IMR-90 (cell line): ENCODE measurements around the gene ADGRV1. TPM values are rescaled to one million over a fixed set of nuclear protein-coding genes. Genes with fewer than 3 reads are reported as not detected.

Source experiments
- ATAC-seq: fragments of 200-7000 bp; cut with Tn5 transposase; 2 replicates; pipeline ENCODE4 v1.9.1; 2020; ENCODE audit warnings: low read depth, mild to moderate bottlenecking, moderate library complexity
- BruUV-seq: library from RNA; stranded (reverse); fragments of 400-500 nt; replicated peaks from 2 replicates; lab custom pipeline; 2021; lab: Mats Ljungman, UMichigan
- CTCF ChIA-PET: fragments of 300-600 bp; formaldehyde crosslinking; extraction: SDS; loops from one replicate; lab custom pipeline; 2021; ENCODE audit warnings: antibody characterized with exemption; lab: Yijun Ruan, JAX
- POLR2A ChIA-PET: fragments of 300-600 bp; sonication (Branson Sonifier 250); formaldehyde crosslinking; loops from one replicate; lab custom pipeline; 2022; ENCODE audit warnings: antibody characterized with exemption; ENCODE audit not compliant: unreplicated experiment; lab: Charles Lee
- DNase-seq: peaks from one replicate; pipeline ENCODE4 v3.0.0; 2013
- H2AFZ ChIP-seq: replicated peaks from 2 replicates; pipeline ENCODE3; 2013; ENCODE audit warnings: low read length, mild to moderate bottlenecking; ENCODE audit not compliant: poor library complexity
- H2AK5ac ChIP-seq: 2 replicates; pipeline ENCODE4 v1.6.1; 2013; ENCODE audit warnings: low read depth, low read length, inconsistent platforms
- H2AK9ac ChIP-seq: replicated peaks from 2 replicates; pipeline ENCODE3; 2013; ENCODE audit warnings: mild to moderate bottlenecking, low read depth, low read length, moderate library complexity; ENCODE audit not compliant: poor library complexity
- H2BK120ac ChIP-seq: 2 replicates; pipeline ENCODE4 v1.6.1; 2013; ENCODE audit warnings: low read depth, low read length, inconsistent platforms
- H2BK15ac ChIP-seq: 3 replicates; pipeline ENCODE4 v1.6.1; 2013; ENCODE audit warnings: low read depth, low read length, inconsistent platforms
- H2BK20ac ChIP-seq: 2 replicates; pipeline ENCODE4 v1.6.1; 2013; ENCODE audit warnings: low read depth, mild to moderate bottlenecking, inconsistent platforms, low read length, moderate library complexity
- H2BK5ac ChIP-seq: 2 replicates; pipeline ENCODE4 v1.6.1; 2013; ENCODE audit warnings: mild to moderate bottlenecking, low read depth, low read length, inconsistent platforms; ENCODE audit not compliant: poor library complexity, severe bottlenecking
- H3K14ac ChIP-seq: replicated peaks from 2 replicates; pipeline ENCODE4 v1.6.1; 2013; ENCODE audit warnings: low read depth, low read length, inconsistent platforms
- H3K18ac ChIP-seq: 2 replicates; pipeline ENCODE4 v1.6.1; 2013; ENCODE audit warnings: low read depth, low read length, control low read depth
- H3K23ac ChIP-seq: 2 replicates; pipeline ENCODE4 v1.6.1; 2013; ENCODE audit warnings: low read depth, low read length, inconsistent platforms
- H3K27ac ChIP-seq: 2 replicates; pipeline ENCODE4 v1.5.1; 2013; ENCODE audit warnings: mild to moderate bottlenecking, control low read depth, low read length; ENCODE audit not compliant: insufficient read depth
- H3K27me3 ChIP-seq: 2 replicates; pipeline ENCODE4 v1.6.1; 2013; ENCODE audit warnings: low read length; ENCODE audit not compliant: control insufficient read depth, insufficient read depth
- H3K36me3 ChIP-seq: 2 replicates; pipeline ENCODE4 v1.6.1; 2013; ENCODE audit warnings: low read length, mixed read lengths; ENCODE audit not compliant: control insufficient read depth, insufficient read depth
- H3K4ac ChIP-seq: 2 replicates; pipeline ENCODE4 v1.6.1; 2013; ENCODE audit warnings: low read depth, low read length, inconsistent platforms
- H3K4me1 ChIP-seq: 2 replicates; pipeline ENCODE4 v1.6.1; 2013; ENCODE audit warnings: low read length, mixed read lengths; ENCODE audit not compliant: control insufficient read depth, insufficient read depth
- H3K4me2 ChIP-seq: 2 replicates; pipeline ENCODE4 v1.6.1; 2013; ENCODE audit warnings: low read depth, mild to moderate bottlenecking, control low read depth, low read length, moderate library complexity
- H3K4me3 ChIP-seq: 2 replicates; pipeline ENCODE4 v1.5.1; 2013; ENCODE audit warnings: low read depth, mild to moderate bottlenecking, control low read depth, low read length, moderate library complexity; ENCODE audit not compliant: insufficient read depth
- H3K56ac ChIP-seq: 2 replicates; pipeline ENCODE4 v1.6.1; 2013; ENCODE audit warnings: low read length, inconsistent platforms; ENCODE audit not compliant: insufficient read depth; ENCODE audit errors: extremely low read depth
- H3K79me1 ChIP-seq, 2 experiments: 2 replicates each; pipeline ENCODE4 v1.6.1; 2013; ENCODE audit warnings: low read length in 2 of 2, inconsistent platforms in 1 of 2, low read depth in 1 of 2
- H3K9ac ChIP-seq: 2 replicates; pipeline ENCODE4 v1.6.1; 2013; ENCODE audit warnings: low read depth, low read length, control low read depth
- H3K9me1 ChIP-seq: 2 replicates; pipeline ENCODE4 v1.6.1; 2013; ENCODE audit warnings: low read length, inconsistent platforms; ENCODE audit not compliant: insufficient read depth
- H3K9me3 ChIP-seq: 2 replicates; pipeline ENCODE4 v1.6.1; 2013; ENCODE audit warnings: low read length; ENCODE audit not compliant: control insufficient read depth, insufficient read depth
- H4K20me1 ChIP-seq: 2 replicates; pipeline ENCODE4 v1.6.1; 2013; ENCODE audit warnings: low read length, inconsistent platforms; ENCODE audit not compliant: insufficient read depth
- H4K5ac ChIP-seq: 2 replicates; pipeline ENCODE4 v1.6.1; 2013; ENCODE audit warnings: mild to moderate bottlenecking, low read depth, low read length, control low read depth
- H4K8ac ChIP-seq, 2 experiments: 2 replicates each; pipeline ENCODE4 v1.6.1; 2013; ENCODE audit warnings: low read depth in 2 of 2, low read length in 2 of 2, control low read depth in 1 of 2, inconsistent platforms in 1 of 2
- H4K91ac ChIP-seq: 2 replicates; pipeline ENCODE4 v1.6.1; 2013; ENCODE audit warnings: low read depth, low read length, inconsistent platforms; ENCODE audit not compliant: insufficient read depth
- BHLHE40 ChIP-seq: fragments of 150-350 bp; IDR thresholded peaks from 2 replicates; pipeline ENCODE4 v1.6.1; 2016; ENCODE audit warnings: mild to moderate bottlenecking, low read depth, low read length
- CEBPB ChIP-seq: IDR thresholded peaks from 2 replicates; pipeline ENCODE4 v1.6.1; 2012; ENCODE audit warnings: low read depth, low read length, improper control_type of control experiment
- CHD1 ChIP-seq: IDR thresholded peaks from 2 replicates; pipeline ENCODE4 v1.6.1; 2012; ENCODE audit warnings: low read depth, low read length, improper control_type of control experiment
- CTCF ChIP-seq: conservative IDR thresholded peaks from 2 replicates; pipeline ENCODE4 v1.5.1; 2012; ENCODE audit warnings: mild to moderate bottlenecking, low read depth, low read length, improper control_type of control experiment
- FOS ChIP-seq: fragments of 150-350 bp; IDR thresholded peaks from 2 replicates; pipeline ENCODE4 v1.6.1; 2016; ENCODE audit warnings: low read depth, low read length
- MAFK ChIP-seq: IDR thresholded peaks from 2 replicates; pipeline ENCODE4 v1.6.1; 2012; ENCODE audit warnings: low read depth, low read length, improper control_type of control experiment
- MAZ ChIP-seq: IDR thresholded peaks from 2 replicates; pipeline ENCODE4 v1.6.1; 2012; ENCODE audit warnings: low read depth, mild to moderate bottlenecking, low read length, improper control_type of control experiment, moderate library complexity, borderline replicate concordance
- MXI1 ChIP-seq: IDR thresholded peaks from 2 replicates; pipeline ENCODE4 v1.6.1; 2012; ENCODE audit warnings: low read depth, mild to moderate bottlenecking, low read length, moderate library complexity, borderline replicate concordance
- NFE2L2 ChIP-seq: fragments of 150-350 bp; IDR thresholded peaks from 2 replicates; pipeline ENCODE4 v1.6.1; 2016; ENCODE audit warnings: low read depth, mild to moderate bottlenecking, low read length
- POLR2A ChIP-seq: IDR thresholded peaks from 2 replicates; pipeline ENCODE4 v1.6.1; 2012; ENCODE audit warnings: mild to moderate bottlenecking, low read depth, low read length
- RAD21 ChIP-seq: IDR thresholded peaks from 2 replicates; pipeline ENCODE4 v1.6.1; 2012; ENCODE audit warnings: low read length, improper control_type of control experiment
- RCOR1 ChIP-seq: IDR thresholded peaks from 2 replicates; pipeline ENCODE4 v1.6.1; 2012; ENCODE audit warnings: mild to moderate bottlenecking, low read length, improper control_type of control experiment; ENCODE audit not compliant: insufficient replicate concordance
- RFX5 ChIP-seq: IDR thresholded peaks from 2 replicates; pipeline ENCODE4 v1.8.0; 2012; ENCODE audit warnings: low read depth, mild to moderate bottlenecking, low read length, moderate library complexity
- SMC3 ChIP-seq: fragments of 150-350 bp; IDR thresholded peaks from 2 replicates; pipeline ENCODE4 v1.6.1; 2016; ENCODE audit warnings: low read depth, mild to moderate bottlenecking, antibody characterized with exemption, low read length, moderate library complexity
- WGBS, 2 experiments: methylation state at CpG; one replicate each; pipeline versions ENCODE4 v1.1.5 to v1.1.7; 2013; ENCODE audit warnings: missing lambda C conversion rate in 2 of 2; ENCODE audit not compliant: insufficient read length in 1 of 2; ENCODE audit errors: extremely low coverage in 2 of 2; 5-methylcytosine and 5-hydroxymethylcytosine counted together
- dilution Hi-C: fragments of 300-500 bp; cut with HindIII; formaldehyde crosslinking; loops from one replicate; pipeline ENCODE4 v1.14.3; 2018; ENCODE audit warnings: low sequenced_read_pairs; ENCODE audit not compliant: unreplicated experiment
- in situ Hi-C: fragments of 300-500 bp; cut with MboI; formaldehyde crosslinking; loops from 3 replicates; pipeline ENCODE4 v1.14.3; 2019; ENCODE audit warnings: low sequenced_read_pairs, inconsistent platforms, mixed read lengths
- intact Hi-C: fragments of 100-400 bp; cut with micrococcal nuclease; formaldehyde crosslinking; loops from 2 replicates; pipeline ENCODE4 v1.10.0; 2022
- polyA plus RNA-seq, 3 experiments: library from polyadenylated mRNA; depleted of rRNA; stranded (reverse); fragments of >200 nt; gene quantifications; 2 replicates each; pipeline ENCODE4 v1.2.3, GENCODE V29; 2012; ENCODE audit warnings: low replicate concordance in 1 of 3
- total RNA-seq: library from RNA; depleted of rRNA; stranded (reverse); fragments of >200 nt; gene quantifications from 2 replicates; pipeline ENCODE4 v1.2.3, GENCODE V29; 2012
- TF ChIP-seq, protein P1 (sequence below): fragments of 150-350 bp; IDR thresholded peaks from 2 replicates; pipeline ENCODE4 v1.6.1; 2016; ENCODE audit warnings: low read depth, mild to moderate bottlenecking, low read length, moderate library complexity, borderline replicate concordance
- TF ChIP-seq, protein P2 (sequence below): fragments of 150-350 bp; IDR thresholded peaks from 2 replicates; pipeline ENCODE4 v1.6.1; 2017; ENCODE audit warnings: mild to moderate bottlenecking, antibody characterized with exemption, low read length, low read depth

ADGRV1 gene
- total and polyA plus RNA-seq, 2 of the 4 experiments (the other 2 are of a cell fraction) = under 0.01 TPM; not detected in 1

DNA sequence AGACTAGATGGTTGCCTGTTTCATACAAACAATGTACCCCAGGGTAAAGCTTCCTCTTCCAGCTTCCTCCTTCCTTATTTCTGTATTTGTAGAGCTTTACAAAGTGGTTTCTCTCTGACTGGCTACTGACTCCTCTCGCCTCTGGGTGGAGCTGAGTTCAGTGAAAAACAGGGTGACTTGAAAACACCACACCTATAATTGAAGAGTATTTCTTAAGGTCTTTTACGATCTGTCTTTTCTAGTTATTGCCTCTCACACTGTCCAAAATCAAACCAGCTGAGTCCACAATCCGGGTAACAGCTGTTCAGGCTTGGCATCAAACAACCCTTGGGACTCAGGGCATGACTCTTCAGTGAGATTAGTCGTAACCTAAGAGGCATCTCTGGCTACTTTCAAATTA lies 624.2 kb downstream of the ADGRV1 start:
- Histone ChIP-seq H3K9me3 (no peaks in the 10 kb centered on the region), H3K9me1 (0 out of 2 replicates have a peak, but pooled peaks cover 3% of the 10 kb centered on the region)
- BruUV-seq = no TSS peak

More for the DNA sequence above, 624.2 kb downstream of the ADGRV1 start:
- H4K91ac ChIP-seq = no peak overlapping the region
- H2BK20ac ChIP-seq = no peak overlapping the region
- no peak overlapping the region for H2AFZ ChIP-seq
- H3K27ac ChIP-seq = no peak overlapping the region
- H3K4me1 ChIP-seq = peaks cover 9% of the 10 kb centered on the region
- in situ Hi-C loops = no loop called here
- H2BK120ac ChIP-seq = no peak overlapping the region
- ChIA-PET CTCF (interaction anchor here (0.7 to 1.3 kb wide), 3 partner anchors 15 to 195 kb away, joined by 3 read pairs; no protein-coding TSS in a partner anchor), POLR2A (interaction anchor here (0.7 to 1.9 kb wide), 2 partner anchors 37 to 200 kb away, joined by 3 to 7 read pairs; partner anchors contain the start of gene ARRDC3)
- H2BK15ac ChIP-seq = no peak overlapping the region
- intact Hi-C loops = no loop called here
- H4K8ac ChIP-seq = no peak overlapping the region
- H4K20me1 ChIP-seq = no peaks in the 10 kb centered on the region
- no peaks in the 10 kb centered on the region for H3K36me3 ChIP-seq
- H2BK5ac ChIP-seq = no peak overlapping the region
- no peak overlapping the region for H3K14ac ChIP-seq
- H3K56ac ChIP-seq = no peak overlapping the region
- H3K23ac ChIP-seq = no peak overlapping the region
- no peaks in the 10 kb centered on the region for H3K79me1 ChIP-seq
- no peak overlapping the region for H3K9ac ChIP-seq
- H3K4me2 ChIP-seq = no peak overlapping the region
- ATAC-seq = no peak
- no peak overlapping the region; the same call in 1 of the 2 replicates for H3K18ac ChIP-seq
- H3K4me3 ChIP-seq = no peak overlapping the region
- no peaks in the 10 kb centered on the region for H3K27me3 ChIP-seq
- 72% methylated on average over 2 of the region's 4 CpGs; no CpG with 5 or more reads in 1 of the 2 experiments for WGBS, 2 experiments
- TF ChIP-seq NFE2L2 (no peak), MAFK (no peak), RFX5 (no peak), MAZ (no peak), MXI1 (no peak), FOS (no peak), CHD1 (no peak), POLR2A (no peak), SMC3 (no peak), CEBPB (no peak), RAD21 (no peak), BHLHE40 (no peak), RCOR1 (no peak), CTCF (no peak)
- TF ChIP-seq, protein P1, sequence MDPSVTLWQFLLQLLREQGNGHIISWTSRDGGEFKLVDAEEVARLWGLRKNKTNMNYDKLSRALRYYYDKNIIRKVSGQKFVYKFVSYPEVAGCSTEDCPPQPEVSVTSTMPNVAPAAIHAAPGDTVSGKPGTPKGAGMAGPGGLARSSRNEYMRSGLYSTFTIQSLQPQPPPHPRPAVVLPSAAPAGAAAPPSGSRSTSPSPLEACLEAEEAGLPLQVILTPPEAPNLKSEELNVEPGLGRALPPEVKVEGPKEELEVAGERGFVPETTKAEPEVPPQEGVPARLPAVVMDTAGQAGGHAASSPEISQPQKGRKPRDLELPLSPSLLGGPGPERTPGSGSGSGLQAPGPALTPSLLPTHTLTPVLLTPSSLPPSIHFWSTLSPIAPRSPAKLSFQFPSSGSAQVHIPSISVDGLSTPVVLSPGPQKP = no peak
- TF ChIP-seq, protein P2, sequence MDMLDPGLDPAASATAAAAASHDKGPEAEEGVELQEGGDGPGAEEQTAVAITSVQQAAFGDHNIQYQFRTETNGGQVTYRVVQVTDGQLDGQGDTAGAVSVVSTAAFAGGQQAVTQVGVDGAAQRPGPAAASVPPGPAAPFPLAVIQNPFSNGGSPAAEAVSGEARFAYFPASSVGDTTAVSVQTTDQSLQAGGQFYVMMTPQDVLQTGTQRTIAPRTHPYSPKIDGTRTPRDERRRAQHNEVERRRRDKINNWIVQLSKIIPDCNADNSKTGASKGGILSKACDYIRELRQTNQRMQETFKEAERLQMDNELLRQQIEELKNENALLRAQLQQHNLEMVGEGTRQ = no peak
- H4K5ac ChIP-seq = no peak overlapping the region
- no peak overlapping the region for H2AK9ac ChIP-seq
- H3K4ac ChIP-seq = no peak overlapping the region
- H2AK5ac ChIP-seq = no peak overlapping the region
- DNase-seq = no peak
- dilution Hi-C loops = no loop called here
